GM06990 (cell line): ENCODE data around the gene IFIH1.

Experiments used
- DNase-seq: peaks from one replicate; pipeline ENCODE4 v3.0.0-alpha.2; 2011; ENCODE audit not compliant: insufficient read length; ENCODE audit errors: extremely low read depth
- H3K27me3 ChIP-seq: replicated peaks from 2 replicates; pipeline ENCODE4 v1.6.0; 2011; ENCODE audit warnings: low read length; ENCODE audit not compliant: control insufficient read depth, insufficient read depth
- H3K36me3 ChIP-seq: 2 replicates; pipeline ENCODE4 v1.5.1; 2011; ENCODE audit warnings: low read length; ENCODE audit not compliant: control insufficient read depth, insufficient read depth
- H3K4me3 ChIP-seq: replicated peaks from 2 replicates; pipeline ENCODE4 v1.5.1; 2011; ENCODE audit warnings: low read depth, mild to moderate bottlenecking, control low read depth, low read length
- CTCF ChIP-seq: IDR thresholded peaks from 2 replicates; pipeline ENCODE4 v1.5.1; 2011; ENCODE audit warnings: low read length, control low read depth, mild to moderate bottlenecking, inconsistent platforms; ENCODE audit not compliant: insufficient read depth, poor library complexity, severe bottlenecking

IFIH1 gene

DNA sequence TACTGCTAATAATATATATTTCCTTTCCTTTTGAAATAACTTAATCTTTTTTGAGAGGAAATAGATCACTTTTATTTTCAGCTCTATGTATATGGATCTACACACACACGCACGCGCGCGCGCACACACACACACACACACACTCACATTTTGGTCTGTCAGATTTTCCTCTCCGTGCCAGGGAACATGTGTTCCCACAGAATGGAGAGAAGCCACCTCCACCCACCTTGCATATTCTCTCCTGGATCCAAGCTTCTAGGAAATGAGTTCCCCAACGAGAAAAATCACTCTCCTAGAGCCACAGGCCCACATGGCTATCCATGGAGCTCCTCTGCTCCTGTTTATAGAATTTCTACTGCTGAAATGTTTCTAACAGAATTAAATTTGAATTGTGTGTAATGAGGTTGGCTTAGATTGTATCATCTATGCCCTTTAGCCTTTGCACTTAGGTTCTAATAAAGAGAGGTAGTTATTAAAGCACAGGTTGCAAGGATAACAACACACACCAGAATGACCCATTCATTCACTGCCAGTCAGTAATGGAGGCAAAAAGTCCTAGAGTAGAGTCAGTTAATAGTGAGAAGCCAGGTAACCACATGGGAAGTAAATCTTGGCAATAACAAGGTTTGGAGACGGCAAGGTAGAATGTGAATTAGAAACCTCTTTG lies 19.7 kb downstream of the IFIH1 start:
- H3K4me3 ChIP-seq = no peak overlapping the region
- H3K27me3 ChIP-seq = no peaks in the 10 kb centered on the region
- no peak for TF ChIP-seq CTCF
- DNase-seq = no peak
- H3K36me3 ChIP-seq = peaks cover 2% of the 10 kb centered on the region; the same call in 1 of the 2 replicates

GRCh38 chr2:162297925-162298552 lies 20.4 kb downstream of the IFIH1 start:
- TF ChIP-seq CTCF = peak; percentile 70
- H3K4me3 ChIP-seq = no peak overlapping the region
- peak; percentile 38 for DNase-seq
- H3K36me3 ChIP-seq = peaks cover 2% of the 10 kb centered on the region; the same call in 1 of the 2 replicates
- H3K27me3 ChIP-seq = no peaks in the 10 kb centered on the region

- no peak for TF ChIP-seq CTCF
- H3K36me3 ChIP-seq = peaks cover 2% of the 10 kb centered on the region; the same call in 1 of the 2 replicates
- H3K4me3 ChIP-seq = no peak overlapping the region
- no peak for DNase-seq
- H3K27me3 ChIP-seq = no peaks in the 10 kb centered on the region
Observed at GRCh38 chr2:162295009-162295408, 23.5 kb downstream of the IFIH1 start.

DNA sequence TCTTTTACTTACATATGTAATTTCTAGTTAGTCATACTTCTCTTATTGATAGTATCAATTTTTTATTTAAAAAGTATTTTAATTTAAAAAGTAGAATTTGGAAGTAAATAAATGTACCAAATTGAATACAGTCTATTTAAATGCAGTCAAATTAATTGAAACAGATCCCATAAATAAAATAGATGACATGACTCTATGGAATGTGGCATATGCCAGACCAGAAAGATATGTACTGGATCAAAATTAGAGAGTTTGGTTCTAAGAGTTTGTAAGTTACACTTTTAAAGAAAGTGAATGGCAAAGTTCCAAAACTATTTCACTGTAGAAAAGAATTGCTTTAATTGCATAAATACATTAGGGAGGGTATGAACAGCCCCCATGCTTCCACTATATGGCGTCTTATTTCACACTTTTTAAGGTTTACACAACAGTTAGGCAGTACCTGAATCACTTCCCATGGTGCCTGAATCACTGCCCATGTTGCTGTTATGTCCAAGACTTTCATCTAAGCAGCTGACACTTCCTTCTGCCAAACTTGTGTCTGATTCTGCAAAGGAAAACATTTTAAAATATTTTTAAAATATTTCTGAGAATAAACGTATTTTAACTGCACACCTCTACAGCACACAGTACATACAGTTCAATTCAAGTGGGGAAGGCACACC lies 25.2 kb downstream of the IFIH1 start:
- no peaks in the 10 kb centered on the region for H3K27me3 ChIP-seq
- TF ChIP-seq CTCF = no peak
- H3K36me3 ChIP-seq = peaks cover 3% of the 10 kb centered on the region
- no peak for DNase-seq
- no peak overlapping the region for H3K4me3 ChIP-seq

DNA sequence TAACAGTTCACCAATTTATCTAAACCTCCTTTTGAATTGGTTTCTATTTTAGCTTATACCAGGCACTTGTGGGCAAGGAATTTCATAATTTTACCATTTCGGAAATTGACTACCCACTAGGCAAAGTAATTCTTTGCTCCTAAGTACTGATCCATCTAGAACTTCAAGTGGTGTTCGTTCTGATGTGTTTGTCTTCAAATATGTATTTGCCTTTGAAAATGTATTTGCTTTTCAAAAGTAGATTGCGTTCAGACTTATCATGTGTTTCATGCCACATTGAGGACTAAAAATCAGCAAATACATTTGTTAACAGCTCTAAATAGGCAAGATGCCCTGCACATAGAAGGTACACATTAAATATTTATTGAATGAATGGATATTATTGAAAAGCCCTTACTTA lies 26.7 kb downstream of the IFIH1 start:
- TF ChIP-seq CTCF = no peak
- Histone ChIP-seq H3K36me3 (peaks cover 3% of the 10 kb centered on the region), H3K4me3 (no peak overlapping the region), H3K27me3 (no peaks in the 10 kb centered on the region)
- no peak for DNase-seq
